SK-N-SH (cell line): Measurements from ENCODE around the gene TBC1D17. TPM values are rescaled to one million over a fixed set of nuclear protein-coding genes. Genes with fewer than 3 reads are reported as not detected.

Experiments
- CTCF ChIA-PET: fragments of 300-600, 350-600 bp; formaldehyde crosslinking; extraction: SDS; loops from one replicate; lab custom pipeline; 2021; lab: Yijun Ruan, JAX
- POLR2A ChIA-PET: fragments of 350-600 bp; sonication (Branson Sonifier 250); formaldehyde crosslinking; extraction: SDS; loops from one replicate; lab custom pipeline; 2020; ENCODE audit warnings: antibody characterized with exemption, inconsistent platforms; lab: Yijun Ruan, JAX
- DNase-seq: peaks from one replicate; pipeline ENCODE4 v3.0.0; 2012
- H2AFZ ChIP-seq: fragments of 200-600 bp; sonication (generic); 2 replicates; pipeline ENCODE4 v1.8.1; 2016; ENCODE audit warnings: antibody characterized with exemption, mild to moderate bottlenecking, low read depth
- H3F3A ChIP-seq: fragments of 200-600 bp; sonication (generic); replicated peaks from 2 replicates; pipeline ENCODE3; 2016; ENCODE audit warnings: antibody characterized with exemption, mild to moderate bottlenecking; ENCODE audit not compliant: insufficient read depth
- H3K27ac ChIP-seq, 2 experiments: fragments of 200-500 bp in 1 of 2; fragments of 200-600 bp in 1 of 2; sonication (Bioruptor generic) in 1 of 2; sonication (generic), shearing (Covaris generic) in 1 of 2; 2 replicates each; pipeline versions ENCODE4 v1.5.1 to v1.6.1; 2014 to 2016; ENCODE audit warnings: low read depth in 2 of 2, inconsistent platforms in 1 of 2, low read length in 1 of 2, mild to moderate bottlenecking in 1 of 2, mixed read lengths in 1 of 2
- H3K27me3 ChIP-seq: fragments of 200-600 bp; sonication (generic), shearing (Covaris generic); 2 replicates; pipeline ENCODE4 v1.6.1; 2016; ENCODE audit warnings: mixed run types; ENCODE audit not compliant: insufficient read depth
- H3K36me3 ChIP-seq, 2 experiments: fragments of 200-500 bp in 1 of 2; fragments of 200-600 bp in 1 of 2; sonication (Bioruptor generic) in 1 of 2; sonication (generic) in 1 of 2; replicated peaks in 1 of 2; 2 replicates each; pipeline versions ENCODE3 to v1.5.1; 2014 to 2016; ENCODE audit warnings: low read length in 1 of 2, mild to moderate bottlenecking in 1 of 2; ENCODE audit not compliant: insufficient read depth in 2 of 2, control insufficient read depth in 1 of 2
- H3K4me1 ChIP-seq, 2 experiments: fragments of 200-500 bp in 1 of 2; fragments of 200-600 bp in 1 of 2; sonication (Bioruptor generic) in 1 of 2; sonication (generic), shearing (Covaris generic) in 1 of 2; 2 replicates each; pipeline versions ENCODE4 v1.5.1 to v1.6.1; 2014 to 2016; ENCODE audit warnings: low read depth in 1 of 2, low read length in 1 of 2, mixed run types in 1 of 2; ENCODE audit not compliant: insufficient read depth in 2 of 2, control insufficient read depth in 1 of 2
- H3K4me2 ChIP-seq: fragments of 200-600 bp; sonication (generic), shearing (Covaris generic); 2 replicates; pipeline ENCODE4 v1.6.1; 2017; ENCODE audit warnings: mixed run types
- H3K4me3 ChIP-seq, 2 experiments: fragments of 200-500 bp in 1 of 2; fragments of 200-600 bp in 1 of 2; sonication (Bioruptor generic) in 1 of 2; sonication (generic), shearing (Covaris generic) in 1 of 2; 2 replicates each; pipeline versions ENCODE4 v1.5.1 to v1.8.1; 2014 to 2016; ENCODE audit warnings: low read depth in 2 of 2, inconsistent platforms in 1 of 2, low read length in 1 of 2, mild to moderate bottlenecking in 1 of 2, mixed read lengths in 1 of 2, moderate library complexity in 1 of 2
- H3K79me2 ChIP-seq: fragments of 200-600 bp; sonication (generic); 2 replicates; pipeline ENCODE4 v1.8.1; 2017; ENCODE audit warnings: mild to moderate bottlenecking; ENCODE audit not compliant: insufficient read depth
- H3K9ac ChIP-seq: fragments of 200-600 bp; sonication (generic); 2 replicates; pipeline ENCODE4 v1.6.1; 2017; ENCODE audit warnings: mixed run types
- H3K9me2 ChIP-seq: fragments of 200-600 bp; sonication (generic); 2 replicates; pipeline ENCODE4 v1.6.1; 2017; ENCODE audit warnings: mixed run types
- H3K9me3 ChIP-seq: fragments of 200-600 bp; sonication (generic); 2 replicates; pipeline ENCODE4 v1.6.1; 2017; ENCODE audit warnings: mixed run types, mild to moderate bottlenecking, moderate library complexity
- H4K20me1 ChIP-seq: fragments of 200-600 bp; sonication (generic); 2 replicates; pipeline ENCODE4 v1.6.1; 2017; ENCODE audit warnings: mild to moderate bottlenecking, mixed run types; ENCODE audit not compliant: insufficient read depth
- FOSL2 ChIP-seq: IDR thresholded peaks from 2 replicates; pipeline ENCODE4 v1.4.0; 2012; ENCODE audit warnings: low read depth, mild to moderate bottlenecking, moderate library complexity, borderline replicate concordance
- FOXM1 ChIP-seq: IDR thresholded peaks from 2 replicates; pipeline ENCODE4 v1.4.0; 2012; ENCODE audit warnings: low read depth, mild to moderate bottlenecking
- GABPA ChIP-seq: IDR thresholded peaks from 2 replicates; pipeline ENCODE4 v1.4.0; 2012; ENCODE audit warnings: low read depth, mild to moderate bottlenecking
- GATA2 ChIP-seq: sonication (generic); formaldehyde crosslinking; IDR thresholded peaks from 2 replicates; pipeline ENCODE4 v1.5.0; 2020; ENCODE audit warnings: mild to moderate bottlenecking, missing genetic modification reagents
- JUND ChIP-seq: IDR thresholded peaks from 2 replicates; pipeline ENCODE4 v1.4.0; 2012
- MEF2A ChIP-seq: IDR thresholded peaks from 2 replicates; pipeline ENCODE4 v1.4.0; 2012; ENCODE audit warnings: low read depth, borderline replicate concordance
- MXI1 ChIP-seq: IDR thresholded peaks from 2 replicates; pipeline ENCODE4 v1.6.1; 2012; ENCODE audit warnings: mild to moderate bottlenecking, low read depth, low read length, improper control_type of control experiment
- POLR2AphosphoS5 ChIP-seq: IDR thresholded peaks from 2 replicates; pipeline ENCODE4 v1.6.1; 2012; ENCODE audit warnings: low read depth, low read length
- RXRA ChIP-seq: IDR thresholded peaks from 2 replicates; pipeline ENCODE4 v1.4.0; 2012; ENCODE audit warnings: low read depth, mild to moderate bottlenecking, borderline replicate concordance
- SIN3A ChIP-seq: IDR thresholded peaks from 2 replicates; pipeline ENCODE4 v1.6.1; 2012; ENCODE audit warnings: low read depth, mild to moderate bottlenecking, low read length, moderate library complexity, borderline replicate concordance
- TAF1 ChIP-seq: IDR thresholded peaks from 2 replicates; pipeline ENCODE4 v1.6.1; 2012; ENCODE audit warnings: low read depth, mild to moderate bottlenecking, low read length, moderate library complexity, borderline replicate concordance
- TCF12 ChIP-seq: IDR thresholded peaks from 2 replicates; pipeline ENCODE4 v1.4.0; 2012
- TEAD4 ChIP-seq: IDR thresholded peaks from 2 replicates; pipeline ENCODE4 v1.4.0; 2012; ENCODE audit warnings: mild to moderate bottlenecking, borderline replicate concordance; ENCODE audit not compliant: insufficient read depth
- WGBS: methylation state at CpG from one replicate; pipeline ENCODE4 v1.1.6; 2017; ENCODE audit warnings: low lambda C conversion rate; 5-methylcytosine and 5-hydroxymethylcytosine counted together
- polyA plus RNA-seq, 3 experiments: library from polyadenylated mRNA; depleted of rRNA; stranded (reverse); fragments of >200 nt; gene quantifications; 2 replicates each; pipeline ENCODE4 v1.2.3, GENCODE V29; 2012
- TF ChIP-seq, protein P1 (sequence below): IDR thresholded peaks from 2 replicates; pipeline ENCODE4 v1.4.0; 2012; ENCODE audit warnings: low read depth, borderline replicate concordance
- TF ChIP-seq, protein P2 (sequence below): IDR thresholded peaks from 2 replicates; pipeline ENCODE4; 2012
- TF ChIP-seq, protein P3 (sequence below): fragments of 200-600 bp; sonication (generic); IDR thresholded peaks from 2 replicates; pipeline ENCODE4 v1.6.1; 2017; ENCODE audit warnings: antibody characterized with exemption, mild to moderate bottlenecking, moderate library complexity
- TF ChIP-seq, protein P4 (sequence below): IDR thresholded peaks from 2 replicates; pipeline ENCODE4 v1.6.1; 2012; ENCODE audit warnings: mild to moderate bottlenecking, low read depth, low read length, moderate library complexity
- TF ChIP-seq, protein P5 (sequence below): IDR thresholded peaks from 2 replicates; pipeline ENCODE4 v1.4.0; 2012; ENCODE audit warnings: low read depth

Gene TBC1D17
- polyA plus RNA-seq, 1 of the 3 experiments (the other 2 are of a cell fraction): 28.3 TPM

DNA sequence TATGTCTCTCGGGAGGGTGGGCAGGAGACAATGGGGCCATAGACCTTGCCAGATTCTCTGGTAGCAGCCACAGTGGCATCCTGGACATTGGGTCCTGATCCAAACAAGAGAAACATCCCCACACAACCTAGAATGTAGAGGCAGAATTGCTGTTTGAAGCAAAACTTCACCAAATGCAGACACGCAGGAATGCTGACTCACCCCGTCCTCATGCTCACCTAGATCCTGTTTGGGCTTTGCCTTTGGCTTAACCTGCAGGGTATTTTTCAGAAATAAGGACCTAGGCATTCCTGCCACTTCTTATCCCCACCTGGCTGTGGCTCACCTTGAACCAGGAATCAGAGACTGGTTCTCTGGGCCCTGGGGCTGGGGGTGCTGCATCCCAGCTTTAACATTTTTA, 7.3 kb downstream of the TBC1D17 start:
- TF ChIP-seq, protein P1, sequence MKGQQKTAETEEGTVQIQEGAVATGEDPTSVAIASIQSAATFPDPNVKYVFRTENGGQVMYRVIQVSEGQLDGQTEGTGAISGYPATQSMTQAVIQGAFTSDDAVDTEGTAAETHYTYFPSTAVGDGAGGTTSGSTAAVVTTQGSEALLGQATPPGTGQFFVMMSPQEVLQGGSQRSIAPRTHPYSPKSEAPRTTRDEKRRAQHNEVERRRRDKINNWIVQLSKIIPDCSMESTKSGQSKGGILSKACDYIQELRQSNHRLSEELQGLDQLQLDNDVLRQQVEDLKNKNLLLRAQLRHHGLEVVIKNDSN: no peak
- TF ChIP-seq RXRA: no peak
- TF ChIP-seq TAF1: no peak
- no peak for TF ChIP-seq SIN3A
- TF ChIP-seq JUND: no peak
- no peak for TF ChIP-seq FOSL2
- TF ChIP-seq, protein P2, sequence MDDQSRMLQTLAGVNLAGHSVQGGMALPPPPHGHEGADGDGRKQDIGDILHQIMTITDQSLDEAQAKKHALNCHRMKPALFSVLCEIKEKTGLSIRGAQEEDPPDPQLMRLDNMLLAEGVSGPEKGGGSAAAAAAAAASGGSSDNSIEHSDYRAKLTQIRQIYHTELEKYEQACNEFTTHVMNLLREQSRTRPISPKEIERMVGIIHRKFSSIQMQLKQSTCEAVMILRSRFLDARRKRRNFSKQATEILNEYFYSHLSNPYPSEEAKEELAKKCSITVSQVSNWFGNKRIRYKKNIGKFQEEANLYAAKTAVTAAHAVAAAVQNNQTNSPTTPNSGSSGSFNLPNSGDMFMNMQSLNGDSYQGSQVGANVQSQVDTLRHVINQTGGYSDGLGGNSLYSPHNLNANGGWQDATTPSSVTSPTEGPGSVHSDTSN: no peak
- no peak for TF ChIP-seq GATA2
- TF ChIP-seq MXI1: no peak
- TF ChIP-seq MEF2A: no peak
- no peak for TF ChIP-seq GABPA
- TF ChIP-seq, protein P3, sequence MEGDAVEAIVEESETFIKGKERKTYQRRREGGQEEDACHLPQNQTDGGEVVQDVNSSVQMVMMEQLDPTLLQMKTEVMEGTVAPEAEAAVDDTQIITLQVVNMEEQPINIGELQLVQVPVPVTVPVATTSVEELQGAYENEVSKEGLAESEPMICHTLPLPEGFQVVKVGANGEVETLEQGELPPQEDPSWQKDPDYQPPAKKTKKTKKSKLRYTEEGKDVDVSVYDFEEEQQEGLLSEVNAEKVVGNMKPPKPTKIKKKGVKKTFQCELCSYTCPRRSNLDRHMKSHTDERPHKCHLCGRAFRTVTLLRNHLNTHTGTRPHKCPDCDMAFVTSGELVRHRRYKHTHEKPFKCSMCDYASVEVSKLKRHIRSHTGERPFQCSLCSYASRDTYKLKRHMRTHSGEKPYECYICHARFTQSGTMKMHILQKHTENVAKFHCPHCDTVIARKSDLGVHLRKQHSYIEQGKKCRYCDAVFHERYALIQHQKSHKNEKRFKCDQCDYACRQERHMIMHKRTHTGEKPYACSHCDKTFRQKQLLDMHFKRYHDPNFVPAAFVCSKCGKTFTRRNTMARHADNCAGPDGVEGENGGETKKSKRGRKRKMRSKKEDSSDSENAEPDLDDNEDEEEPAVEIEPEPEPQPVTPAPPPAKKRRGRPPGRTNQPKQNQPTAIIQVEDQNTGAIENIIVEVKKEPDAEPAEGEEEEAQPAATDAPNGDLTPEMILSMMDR: no peak
- no peak for TF ChIP-seq TEAD4
- TF ChIP-seq FOXM1: no peak
- TF ChIP-seq TCF12: no peak
- TF ChIP-seq POLR2AphosphoS5: no peak
- TF ChIP-seq, protein P4, sequence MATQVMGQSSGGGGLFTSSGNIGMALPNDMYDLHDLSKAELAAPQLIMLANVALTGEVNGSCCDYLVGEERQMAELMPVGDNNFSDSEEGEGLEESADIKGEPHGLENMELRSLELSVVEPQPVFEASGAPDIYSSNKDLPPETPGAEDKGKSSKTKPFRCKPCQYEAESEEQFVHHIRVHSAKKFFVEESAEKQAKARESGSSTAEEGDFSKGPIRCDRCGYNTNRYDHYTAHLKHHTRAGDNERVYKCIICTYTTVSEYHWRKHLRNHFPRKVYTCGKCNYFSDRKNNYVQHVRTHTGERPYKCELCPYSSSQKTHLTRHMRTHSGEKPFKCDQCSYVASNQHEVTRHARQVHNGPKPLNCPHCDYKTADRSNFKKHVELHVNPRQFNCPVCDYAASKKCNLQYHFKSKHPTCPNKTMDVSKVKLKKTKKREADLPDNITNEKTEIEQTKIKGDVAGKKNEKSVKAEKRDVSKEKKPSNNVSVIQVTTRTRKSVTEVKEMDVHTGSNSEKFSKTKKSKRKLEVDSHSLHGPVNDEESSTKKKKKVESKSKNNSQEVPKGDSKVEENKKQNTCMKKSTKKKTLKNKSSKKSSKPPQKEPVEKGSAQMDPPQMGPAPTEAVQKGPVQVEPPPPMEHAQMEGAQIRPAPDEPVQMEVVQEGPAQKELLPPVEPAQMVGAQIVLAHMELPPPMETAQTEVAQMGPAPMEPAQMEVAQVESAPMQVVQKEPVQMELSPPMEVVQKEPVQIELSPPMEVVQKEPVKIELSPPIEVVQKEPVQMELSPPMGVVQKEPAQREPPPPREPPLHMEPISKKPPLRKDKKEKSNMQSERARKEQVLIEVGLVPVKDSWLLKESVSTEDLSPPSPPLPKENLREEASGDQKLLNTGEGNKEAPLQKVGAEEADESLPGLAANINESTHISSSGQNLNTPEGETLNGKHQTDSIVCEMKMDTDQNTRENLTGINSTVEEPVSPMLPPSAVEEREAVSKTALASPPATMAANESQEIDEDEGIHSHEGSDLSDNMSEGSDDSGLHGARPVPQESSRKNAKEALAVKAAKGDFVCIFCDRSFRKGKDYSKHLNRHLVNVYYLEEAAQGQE: no peak
- TF ChIP-seq, protein P5, sequence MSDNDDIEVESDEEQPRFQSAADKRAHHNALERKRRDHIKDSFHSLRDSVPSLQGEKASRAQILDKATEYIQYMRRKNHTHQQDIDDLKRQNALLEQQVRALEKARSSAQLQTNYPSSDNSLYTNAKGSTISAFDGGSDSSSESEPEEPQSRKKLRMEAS: no peak
- POLR2A ChIA-PET: no interaction called here

More for the DNA sequence above, 7.3 kb downstream of the TBC1D17 start:
- Histone ChIP-seq H2AFZ (no peak overlapping the region), H3K4me2 (no peak overlapping the region), H3K4me3 (no peak overlapping the region), H4K20me1 (no peaks in the 10 kb centered on the region), H3K4me1 (peaks cover 0 to under 1% of the 10 kb centered on the region in 2 experiments; a peak in 1 of 4 replicates), H3K9me2 (no peaks in the 10 kb centered on the region), H3K9ac (no peak overlapping the region), H3K9me3 (no peaks in the 10 kb centered on the region), H3K79me2 (0 out of 2 replicates have a peak, but pooled peaks cover 3% of the 10 kb centered on the region), H3K27ac (no peak overlapping the region), H3F3A (peaks cover 10% of the 10 kb centered on the region), H3K36me3 (peaks cover 36 to 48% of the 10 kb centered on the region in 2 experiments), H3K27me3 (no peaks in the 10 kb centered on the region)
- 93% methylated on average over 2 of the region's 3 CpGs for WGBS
- CTCF ChIA-PET: no interaction called here
- DNase-seq: no peak
